ENCODE results near the gene ABCD1.

Gene ABCD1

DNA sequence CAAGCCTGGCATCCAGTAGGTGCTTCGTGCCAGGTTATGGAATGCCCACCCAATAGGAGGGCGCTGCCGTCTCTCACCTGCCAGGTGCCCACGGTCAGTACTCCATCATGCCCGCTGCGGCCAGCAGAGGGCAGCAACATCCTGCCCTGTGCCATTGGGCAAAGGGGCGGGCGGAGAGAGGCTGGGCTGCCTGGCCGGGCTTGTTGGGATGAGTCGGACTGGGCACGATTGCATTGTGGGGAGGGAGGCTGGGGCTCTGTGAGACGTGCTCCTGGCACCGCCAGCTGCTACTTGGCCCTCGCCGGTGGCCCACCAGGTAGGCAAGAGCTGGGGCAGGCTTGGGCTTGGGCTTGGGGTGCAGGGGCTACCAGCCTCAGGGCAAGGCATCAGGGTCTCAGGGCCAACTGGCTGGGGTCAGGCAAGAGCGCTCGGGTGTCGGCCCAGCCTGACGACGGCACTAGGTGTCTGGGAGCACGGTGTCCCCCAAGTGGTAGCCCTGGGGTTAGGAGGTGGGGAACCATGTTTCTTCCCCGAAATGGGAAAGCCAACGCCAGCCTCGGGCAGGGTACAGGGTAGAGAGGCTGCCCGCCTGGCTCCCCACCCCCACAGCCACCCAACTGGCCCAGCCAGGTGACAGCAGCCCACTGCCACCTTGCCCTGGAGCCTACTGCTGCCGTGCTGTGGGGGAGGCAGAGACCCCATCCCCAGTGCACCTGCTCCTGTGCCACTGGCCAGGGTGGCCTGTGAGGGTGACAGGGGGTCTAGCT is 39.5 kb downstream of the ABCD1 start, which contains the start of gene PLXNB3:
PLXNB3 (plus strand) TSS at position 261 of the 767 bp plus-strand sequence. CDS start 1,287 bp downstream, outside the sequence.
- H3K36me3 Mint-ChIP-seq (ENCODE audit: low read depth) = no peaks in the 10 kb centered on the region
- H3K9me3 Mint-ChIP-seq = peaks cover 46% of the 10 kb centered on the region
- H3K27me3 Mint-ChIP-seq (ENCODE audit: low read depth, poor library complexity) = peaks cover 11% of the 10 kb centered on the region
- TF ChIP-seq CTCF (IDR thresholded peaks at IDR 0.05) = peak; percentile 63
- no peak within 1 kb of the TSS for H3K4me3 Mint-ChIP-seq
- H3K27ac Mint-ChIP-seq = no peak within 1 kb of the TSS
- H3K4me1 Mint-ChIP-seq = peaks cover 7% of the 10 kb centered on the region
- DNase-seq = peak; percentile 74

DNA sequence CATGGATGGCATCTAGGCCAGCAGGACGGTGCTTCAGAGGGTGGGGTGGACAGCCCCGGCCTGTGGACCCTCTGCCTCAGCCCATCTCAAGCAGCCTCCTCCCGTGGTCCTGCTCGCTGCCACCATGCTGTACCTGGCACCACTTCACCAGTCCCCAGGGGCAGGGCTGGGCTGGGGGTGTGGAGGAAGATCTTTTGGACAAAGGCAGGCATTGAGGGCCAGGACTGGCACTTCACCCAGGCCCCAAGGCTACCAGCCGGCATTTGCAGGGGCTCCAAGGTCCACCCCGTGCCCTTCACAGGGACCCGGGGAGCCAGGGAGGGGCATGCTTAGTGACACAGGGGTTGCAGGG is 40.1 kb downstream of the ABCD1 start:
- no peak for TF ChIP-seq CTCF (IDR thresholded peaks at IDR 0.05)
- Mint-ChIP-seq H3K9me3 (peaks cover 45% of the 10 kb centered on the region), H3K27ac (no peak overlapping the region), H3K27me3 (ENCODE audit: low read depth, poor library complexity) (peaks cover 9% of the 10 kb centered on the region), H3K4me3 (no peak overlapping the region), H3K36me3 (ENCODE audit: low read depth) (no peaks in the 10 kb centered on the region), H3K4me1 (peaks cover 7% of the 10 kb centered on the region)
- no peak for DNase-seq

DNA sequence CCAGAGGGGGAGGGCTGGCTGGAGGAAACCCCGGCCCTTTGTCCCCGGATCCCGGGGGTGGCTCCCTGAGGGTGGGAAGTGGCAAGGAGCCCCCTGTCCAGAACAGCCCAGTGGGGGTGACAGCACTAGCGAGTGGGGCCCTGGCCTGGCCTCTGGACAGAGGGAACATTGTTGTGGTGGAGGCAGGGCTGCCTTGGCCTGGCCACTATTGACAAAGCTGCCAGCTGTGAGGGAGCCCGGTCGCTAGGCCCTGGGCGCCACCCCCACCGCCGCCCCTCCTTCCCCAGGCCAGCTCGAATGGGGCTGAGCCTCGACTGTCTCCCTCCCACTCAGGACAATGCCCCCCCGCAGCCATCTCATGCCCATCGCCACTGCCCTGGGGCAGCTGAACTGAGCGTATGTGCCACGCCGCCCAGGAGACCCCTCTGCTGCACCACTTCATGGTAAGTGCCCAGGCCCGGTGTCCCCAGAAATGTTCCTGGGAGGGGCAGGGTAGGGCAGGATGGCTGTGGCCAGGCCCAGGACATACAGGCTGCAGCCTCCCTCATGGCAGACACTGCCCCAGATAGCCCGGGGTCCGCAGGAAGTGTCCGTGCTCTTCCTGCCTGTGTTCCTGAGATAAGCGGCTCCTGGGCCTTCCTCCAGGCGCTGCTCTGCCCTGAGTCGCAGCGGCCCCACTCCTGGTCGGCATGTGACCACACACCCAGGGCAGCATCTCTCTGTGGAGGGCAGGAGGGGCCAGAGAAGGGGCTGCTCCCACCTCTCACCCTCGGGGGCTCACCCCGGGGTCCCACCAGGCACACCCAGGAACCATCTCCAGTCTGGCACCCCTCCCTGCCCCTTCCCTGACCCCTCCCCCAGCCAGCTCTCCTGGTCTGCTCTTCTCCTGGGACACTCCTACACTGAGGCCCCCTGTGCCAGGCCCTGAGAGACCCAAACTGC is 40.8 kb downstream of the ABCD1 start:
- H3K27me3 Mint-ChIP-seq (ENCODE audit: low read depth, poor library complexity) = peaks cover 10% of the 10 kb centered on the region
- no peak for TF ChIP-seq CTCF (IDR thresholded peaks at IDR 0.05)
- H3K4me3 Mint-ChIP-seq = no peak overlapping the region
- no peaks in the 10 kb centered on the region for H3K36me3 Mint-ChIP-seq (ENCODE audit: low read depth)
- no peak overlapping the region for H3K27ac Mint-ChIP-seq
- peaks cover 46% of the 10 kb centered on the region for H3K9me3 Mint-ChIP-seq
- no peak for DNase-seq
- H3K4me1 Mint-ChIP-seq = peaks cover 7% of the 10 kb centered on the region

- no peaks in the 10 kb centered on the region for H3K36me3 Mint-ChIP-seq (ENCODE audit: low read depth)
- no peak overlapping the region for H3K4me3 Mint-ChIP-seq
- no peak for DNase-seq
- H3K4me1 Mint-ChIP-seq = peaks cover 7% of the 10 kb centered on the region
- H3K9me3 Mint-ChIP-seq = peaks cover 43% of the 10 kb centered on the region
- no peak overlapping the region for H3K27ac Mint-ChIP-seq
- H3K27me3 Mint-ChIP-seq (ENCODE audit: low read depth, poor library complexity) = peaks cover 6% of the 10 kb centered on the region
- no peak for TF ChIP-seq CTCF (IDR thresholded peaks at IDR 0.05)
Observed at GRCh38 chrX:153766098-153766817, 41.6 kb downstream of the ABCD1 start.

- H3K27me3 Mint-ChIP-seq (ENCODE audit: low read depth, poor library complexity) = peaks cover 6% of the 10 kb centered on the region
- DNase-seq = no peak
- TF ChIP-seq CTCF (IDR thresholded peaks at IDR 0.05) = no peak
- no peak overlapping the region for H3K4me3 Mint-ChIP-seq
- peaks cover 7% of the 10 kb centered on the region for H3K4me1 Mint-ChIP-seq
- H3K36me3 Mint-ChIP-seq (ENCODE audit: low read depth) = no peaks in the 10 kb centered on the region
- peaks cover 36% of the 10 kb centered on the region for H3K9me3 Mint-ChIP-seq
- H3K27ac Mint-ChIP-seq = no peak overlapping the region
Observed at GRCh38 chrX:153766871-153767673, 42.4 kb downstream of the ABCD1 start.
